ENCODE measurements around the gene PLXDC2. TPM values are rescaled to one million over a fixed set of nuclear protein-coding genes. Genes with fewer than 3 reads are reported as not detected.

The PLXDC2 gene
- total RNA-seq, 1 experiment from 2014 or later, result not detected

- H3K79me2 ChIP-seq (ENCODE audit: low read length), result no peaks in the 10 kb centered on the region
- DNase-seq, result no peak
- ChIA-PET CTCF (no interaction called here), POLR2A (ENCODE audit: unreplicated experiment) (no interaction called here)
- H3K36me3 ChIP-seq (ENCODE audit: low read depth, low read length), result no peaks in the 10 kb centered on the region
- no peak overlapping the region for H3K4me3 ChIP-seq (ENCODE audit: low read length)
- ATAC-seq, result no peak
- H3K9me3 ChIP-seq (ENCODE audit: low read length), result no peaks in the 10 kb centered on the region
- no peaks in the 10 kb centered on the region for H3F3A ChIP-seq (ENCODE audit: low read length, unreplicated experiment)
- no peaks in the 10 kb centered on the region for H3K9me2 ChIP-seq (replicated peaks; ENCODE audit: low read length)
- no peak overlapping the region for H2AFZ ChIP-seq (ENCODE audit: low read length)
- H3K4me1 ChIP-seq (ENCODE audit: insufficient read depth, low read length), result no peaks in the 10 kb centered on the region
- intact Hi-C loops (cut with micrococcal nuclease), result no loop called here
- no peaks in the 10 kb centered on the region for H4K20me1 ChIP-seq (ENCODE audit: low read length)
- H3K27me3 ChIP-seq (ENCODE audit: low read length), result no peaks in the 10 kb centered on the region
- no peak for TF ChIP-seq EZH2phosphoT487 (IDR thresholded peaks at IDR 0.05; ENCODE audit: borderline replicate concordance, low read length)
- TF ChIP-seq, protein P1, sequence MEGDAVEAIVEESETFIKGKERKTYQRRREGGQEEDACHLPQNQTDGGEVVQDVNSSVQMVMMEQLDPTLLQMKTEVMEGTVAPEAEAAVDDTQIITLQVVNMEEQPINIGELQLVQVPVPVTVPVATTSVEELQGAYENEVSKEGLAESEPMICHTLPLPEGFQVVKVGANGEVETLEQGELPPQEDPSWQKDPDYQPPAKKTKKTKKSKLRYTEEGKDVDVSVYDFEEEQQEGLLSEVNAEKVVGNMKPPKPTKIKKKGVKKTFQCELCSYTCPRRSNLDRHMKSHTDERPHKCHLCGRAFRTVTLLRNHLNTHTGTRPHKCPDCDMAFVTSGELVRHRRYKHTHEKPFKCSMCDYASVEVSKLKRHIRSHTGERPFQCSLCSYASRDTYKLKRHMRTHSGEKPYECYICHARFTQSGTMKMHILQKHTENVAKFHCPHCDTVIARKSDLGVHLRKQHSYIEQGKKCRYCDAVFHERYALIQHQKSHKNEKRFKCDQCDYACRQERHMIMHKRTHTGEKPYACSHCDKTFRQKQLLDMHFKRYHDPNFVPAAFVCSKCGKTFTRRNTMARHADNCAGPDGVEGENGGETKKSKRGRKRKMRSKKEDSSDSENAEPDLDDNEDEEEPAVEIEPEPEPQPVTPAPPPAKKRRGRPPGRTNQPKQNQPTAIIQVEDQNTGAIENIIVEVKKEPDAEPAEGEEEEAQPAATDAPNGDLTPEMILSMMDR (conservative IDR thresholded peaks at IDR 0.05; ENCODE audit: low read depth, low read length), result no peak
- TF ChIP-seq EZH2 (IDR thresholded peaks at IDR 0.05; ENCODE audit: low read length, unreplicated experiment), result no peak
- H3K9ac ChIP-seq (ENCODE audit: low read length), result no peak overlapping the region
- BruUV-seq (replicated peaks), result no TSS peak
- H3K4me2 ChIP-seq (ENCODE audit: low read length), result no peak overlapping the region
- no peak overlapping the region for H3K27ac ChIP-seq (ENCODE audit: low read length)
Measured at GRCh38 chr10:19892677-19893076, 76.4 kb downstream of the PLXDC2 start.

- no TSS peak for BruUV-seq (replicated peaks)
- H3F3A ChIP-seq (ENCODE audit: low read length, unreplicated experiment), result no peaks in the 10 kb centered on the region
- no peaks in the 10 kb centered on the region for H3K79me2 ChIP-seq (ENCODE audit: low read length)
- no peaks in the 10 kb centered on the region for H3K36me3 ChIP-seq (ENCODE audit: low read depth, low read length)
- H3K4me2 ChIP-seq (ENCODE audit: low read length), result no peak overlapping the region
- no peak overlapping the region for H2AFZ ChIP-seq (ENCODE audit: low read length)
- H3K9me2 ChIP-seq (replicated peaks; ENCODE audit: low read length), result no peaks in the 10 kb centered on the region
- no peaks in the 10 kb centered on the region for H4K20me1 ChIP-seq (ENCODE audit: low read length)
- ATAC-seq (no peak), DNase-seq (no peak)
- H3K27me3 ChIP-seq (ENCODE audit: low read length), result no peaks in the 10 kb centered on the region
- no peaks in the 10 kb centered on the region for H3K4me1 ChIP-seq (ENCODE audit: insufficient read depth, low read length)
- TF ChIP-seq EZH2 (IDR thresholded peaks at IDR 0.05; ENCODE audit: low read length, unreplicated experiment) (no peak), EZH2phosphoT487 (IDR thresholded peaks at IDR 0.05; ENCODE audit: borderline replicate concordance, low read length) (no peak)
- TF ChIP-seq, protein P1 (conservative IDR thresholded peaks at IDR 0.05; ENCODE audit: low read depth, low read length), result no peak
- intact Hi-C loops (cut with micrococcal nuclease), result no loop called here
- no peak overlapping the region for H3K27ac ChIP-seq (ENCODE audit: low read length)
- CTCF ChIA-PET, result no interaction called here
- POLR2A ChIA-PET (ENCODE audit: unreplicated experiment), result no interaction called here
- no peaks in the 10 kb centered on the region for H3K9me3 ChIP-seq (ENCODE audit: low read length)
- H3K9ac ChIP-seq (ENCODE audit: low read length), result no peak overlapping the region
- no peak overlapping the region for H3K4me3 ChIP-seq (ENCODE audit: low read length)
Measured at GRCh38 chr10:19895500-19895899, 79.3 kb downstream of the PLXDC2 start.

DNA sequence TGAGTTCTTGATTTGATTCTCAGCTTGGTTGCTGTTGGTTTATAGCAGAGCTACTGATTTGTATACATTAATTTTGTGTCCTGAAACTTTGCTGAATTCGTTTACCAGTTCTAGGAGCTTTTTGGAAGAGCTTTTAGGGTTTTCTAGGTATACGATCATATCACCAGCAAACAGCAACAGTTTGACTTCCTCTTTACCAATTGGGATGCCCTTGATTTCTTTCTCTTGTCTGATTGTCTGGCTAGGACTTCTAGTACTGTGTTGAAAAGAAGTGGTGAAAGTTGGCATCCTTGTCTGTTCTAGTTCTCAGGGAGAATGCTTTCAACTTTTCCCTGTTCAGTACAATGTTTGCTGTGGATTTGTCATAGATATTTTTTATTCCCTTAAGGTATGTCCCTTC, 86.2 kb downstream of the PLXDC2 start:
- ChIA-PET CTCF (no interaction called here), POLR2A (ENCODE audit: unreplicated experiment) (no interaction called here)
- Histone ChIP-seq H3K4me3 (ENCODE audit: low read length) (no peak overlapping the region), H3K27ac (ENCODE audit: low read length) (no peak overlapping the region), H3F3A (ENCODE audit: low read length, unreplicated experiment) (no peaks in the 10 kb centered on the region), H3K79me2 (ENCODE audit: low read length) (no peaks in the 10 kb centered on the region), H3K9me2 (replicated peaks; ENCODE audit: low read length) (no peaks in the 10 kb centered on the region), H3K9ac (ENCODE audit: low read length) (no peak overlapping the region), H3K36me3 (ENCODE audit: low read depth, low read length) (no peaks in the 10 kb centered on the region), H3K4me1 (ENCODE audit: insufficient read depth, low read length) (no peaks in the 10 kb centered on the region), H3K4me2 (ENCODE audit: low read length) (no peak overlapping the region), H3K27me3 (ENCODE audit: low read length) (no peaks in the 10 kb centered on the region), H4K20me1 (ENCODE audit: low read length) (no peaks in the 10 kb centered on the region), H3K9me3 (ENCODE audit: low read length) (no peaks in the 10 kb centered on the region), H2AFZ (ENCODE audit: low read length) (no peak overlapping the region)
- intact Hi-C loops (cut with micrococcal nuclease), result no loop called here
- no peak for ATAC-seq
- no TSS peak for BruUV-seq (replicated peaks)
- DNase-seq, result no peak
- no peak for TF ChIP-seq EZH2phosphoT487 (IDR thresholded peaks at IDR 0.05; ENCODE audit: borderline replicate concordance, low read length)
- TF ChIP-seq, protein P1 (conservative IDR thresholded peaks at IDR 0.05; ENCODE audit: low read depth, low read length), result no peak
- no peak for TF ChIP-seq EZH2 (IDR thresholded peaks at IDR 0.05; ENCODE audit: low read length, unreplicated experiment)
